Dedifferentiated amniotic fluid mesenchymal stem cell (primary cell): ENCODE measurements around the gene VPS18.
"Not testable (repeated sequence)": the region's sequence is repeated elsewhere in the genome, so short reads cannot be mapped to it uniquely, and the experiment has no call there.

Experiments
- DNase-seq: peaks from one replicate; pipeline ENCODE4 v3.0.0-alpha.2; 2016; ENCODE audit errors: extremely low spot score

VPS18 gene

DNA sequence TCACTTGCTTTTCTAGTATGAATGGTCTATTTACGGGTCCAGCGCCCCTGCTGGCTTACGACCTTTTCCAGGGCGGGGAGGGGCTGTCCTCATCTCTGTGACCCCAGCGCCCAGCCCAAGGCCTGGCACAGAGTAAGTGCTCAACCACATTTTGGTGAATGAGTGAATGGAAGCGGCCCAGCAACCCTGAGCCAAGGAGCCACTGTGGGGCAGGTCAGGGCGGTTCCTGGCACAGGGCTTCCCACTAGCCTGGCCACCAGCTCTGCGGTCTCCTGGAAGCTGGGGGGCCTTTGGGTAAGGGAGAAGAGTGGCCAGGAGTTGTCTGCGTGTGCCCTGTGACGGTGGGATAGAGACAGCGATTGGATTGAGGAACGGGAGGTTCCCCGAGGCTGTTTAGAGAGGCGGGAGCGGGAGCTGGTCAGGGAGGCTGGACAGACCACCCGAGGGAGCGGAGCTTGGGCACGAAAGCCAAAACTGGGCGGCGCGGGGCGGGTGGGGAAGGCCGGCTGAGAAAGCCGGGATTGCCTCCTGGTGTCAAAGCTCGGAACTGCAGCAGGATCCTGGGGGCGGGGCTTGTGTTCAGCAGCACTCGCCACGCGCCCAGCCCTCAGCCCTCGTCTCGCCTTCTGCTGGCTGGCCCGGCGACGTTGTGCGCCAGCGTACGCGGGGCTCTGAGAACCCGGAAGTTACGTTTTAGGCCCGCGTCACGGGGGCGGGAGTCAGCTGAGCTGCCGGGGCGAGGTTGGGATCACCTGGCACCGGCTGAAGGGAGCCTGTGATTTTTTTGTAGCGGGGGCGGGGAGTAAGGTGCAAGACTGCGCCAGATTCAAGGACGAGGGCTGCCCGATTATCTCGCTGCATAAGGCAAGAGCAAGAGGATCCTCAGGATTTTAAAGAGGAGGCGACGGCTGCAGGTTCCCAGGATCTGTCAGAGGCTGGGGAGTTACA lies at the start of gene VPS18:
TSS of gene VPS18 (plus strand) at position 718 of the 948 bp plus-strand sequence. CDS start 319 bp downstream, outside the sequence.
- peak; percentile 97 for DNase-seq

GRCh38 chr15:40844696-40845030 lies 49.6 kb upstream of the VPS18 start:
- no peak for DNase-seq

DNA sequence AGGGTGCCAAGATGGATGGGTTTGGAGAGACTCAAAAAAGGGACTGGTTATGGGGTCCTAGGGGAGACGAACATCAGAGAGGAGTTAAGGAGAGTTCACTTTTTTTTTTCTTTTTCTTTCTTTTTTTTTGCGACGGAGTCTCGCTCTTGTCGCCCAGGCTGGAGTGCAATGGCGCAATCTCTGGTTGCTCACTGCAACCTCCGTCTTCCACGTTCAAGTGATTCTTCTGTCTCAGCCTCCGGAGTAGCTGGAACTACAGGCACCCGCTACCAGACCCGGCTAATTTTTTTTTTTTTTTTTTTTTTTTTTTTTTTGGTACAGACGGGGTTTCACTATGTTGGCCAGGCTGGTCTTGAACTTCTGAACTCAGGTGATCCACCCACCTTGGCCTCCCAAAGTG lies 49.2 kb upstream of the VPS18 start:
- DNase-seq: no peak

- DNase-seq: no peak
Measured at GRCh38 chr15:40845511-40846284, 48.6 kb upstream of the VPS18 start.

GRCh38 chr15:40846841-40847222 lies 47.4 kb upstream of the VPS18 start:
- no peak for DNase-seq

DNA sequence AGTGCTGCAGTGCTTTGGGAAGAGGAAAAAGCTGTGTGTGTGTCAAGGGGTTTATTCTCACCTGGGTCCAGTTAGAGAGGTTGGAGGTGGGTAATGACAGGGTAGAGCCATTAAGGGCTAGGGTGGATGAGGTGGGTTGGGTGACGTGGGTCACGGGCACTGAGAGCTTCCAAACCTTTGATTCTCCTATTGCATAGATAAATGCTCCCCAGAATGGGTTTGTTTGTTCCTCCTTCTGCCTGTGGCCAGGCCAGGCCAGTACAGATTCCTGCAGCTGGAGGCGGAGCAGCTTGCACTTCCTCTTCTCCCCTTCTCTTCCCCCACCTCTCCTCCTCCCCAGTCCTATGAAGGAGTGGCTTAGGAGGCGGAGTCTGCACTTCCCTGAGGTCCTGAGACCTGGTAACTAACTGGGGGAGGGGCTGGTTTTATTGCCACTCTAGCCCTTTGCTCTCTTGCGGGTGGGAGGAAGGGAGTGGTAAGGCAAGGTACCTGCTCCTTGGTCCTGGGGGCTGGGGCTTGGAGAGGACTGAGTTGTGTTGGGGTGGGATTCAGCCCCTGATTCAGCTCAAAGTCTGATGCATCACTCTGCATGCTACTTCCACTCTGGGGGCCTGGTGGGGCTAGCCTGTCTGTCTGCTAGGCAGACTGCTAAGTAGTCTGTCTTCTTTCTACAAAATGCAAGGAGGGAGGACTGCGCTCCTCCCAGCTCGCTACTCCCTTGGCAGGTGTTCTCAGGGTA lies 46.9 kb upstream of the VPS18 start:
- DNase-seq: no peak

DNA sequence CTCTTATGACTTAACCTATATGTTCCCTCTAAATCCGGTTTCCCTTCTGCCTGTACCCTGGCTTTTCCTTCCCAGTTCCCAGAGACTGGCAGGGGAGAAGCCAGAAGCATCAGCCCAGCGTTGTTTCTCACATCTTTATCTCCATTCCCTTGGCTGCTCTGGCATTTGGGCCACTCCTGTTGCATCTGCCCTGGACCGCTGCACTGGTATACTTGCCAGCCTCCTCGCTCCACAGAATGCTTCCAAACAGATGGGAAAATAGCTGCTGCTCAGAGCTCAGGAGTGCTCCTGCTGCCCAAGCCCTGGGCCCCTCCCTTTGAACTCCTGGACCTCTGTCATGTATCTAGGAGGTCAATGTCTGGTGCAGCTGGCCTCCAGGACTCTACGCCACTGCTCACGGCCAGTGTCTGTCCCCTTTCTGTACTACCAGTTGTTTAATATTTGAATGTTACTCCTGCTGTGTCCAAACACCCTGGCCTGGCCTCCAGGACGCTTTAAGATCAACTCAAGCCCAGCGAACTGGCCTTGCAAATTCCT lies 43.6 kb upstream of the VPS18 start:
- no peak for DNase-seq

DNA sequence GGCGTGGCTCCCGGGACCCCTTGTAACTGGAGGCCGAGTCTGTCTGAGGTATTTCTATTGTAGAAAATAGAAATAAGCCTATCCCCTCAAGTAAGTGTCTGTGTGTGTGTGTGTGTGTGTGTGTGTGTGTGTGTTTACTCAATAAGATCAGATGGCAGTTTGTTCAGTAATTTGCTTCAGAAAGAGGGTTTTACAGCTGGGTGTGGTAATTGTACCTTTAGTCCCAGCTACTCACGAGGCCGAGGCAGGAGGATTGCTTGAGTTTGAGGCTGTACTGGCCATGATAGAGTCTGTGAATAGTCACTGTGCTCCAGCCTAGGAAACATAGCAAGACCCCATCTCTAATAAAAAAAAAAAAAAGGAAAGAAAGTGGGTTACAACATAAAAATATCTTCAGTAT lies 41.7 kb upstream of the VPS18 start:
- no peak for DNase-seq

DNA sequence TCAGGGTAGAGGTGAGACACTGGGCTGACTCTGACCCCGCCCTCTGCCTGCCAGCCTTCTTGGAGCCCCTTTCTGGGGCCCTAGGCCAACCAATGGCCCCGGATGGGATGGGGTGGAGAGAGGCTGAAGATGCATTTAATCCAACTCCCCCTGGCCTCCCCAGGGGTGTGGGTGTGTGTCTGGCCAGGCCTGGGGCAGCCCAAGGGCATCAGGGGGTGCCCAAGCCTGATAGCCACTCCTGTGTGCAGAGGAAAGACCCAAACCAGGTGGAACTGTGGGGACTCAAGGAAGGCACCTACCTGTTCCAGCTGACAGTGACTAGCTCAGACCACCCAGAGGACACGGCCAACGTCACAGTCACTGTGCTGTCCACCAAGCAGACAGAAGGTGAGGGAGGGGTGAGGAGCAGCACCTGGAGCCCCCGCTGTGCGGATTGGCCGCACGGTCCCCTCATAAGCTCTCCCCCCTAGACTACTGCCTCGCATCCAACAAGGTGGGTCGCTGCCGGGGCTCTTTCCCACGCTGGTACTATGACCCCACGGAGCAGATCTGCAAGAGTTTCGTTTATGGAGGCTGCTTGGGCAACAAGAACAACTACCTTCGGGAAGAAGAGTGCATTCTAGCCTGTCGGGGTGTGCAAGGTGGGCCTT lies 40.9 kb upstream of the VPS18 start:
- DNase-seq: no peak

DNA sequence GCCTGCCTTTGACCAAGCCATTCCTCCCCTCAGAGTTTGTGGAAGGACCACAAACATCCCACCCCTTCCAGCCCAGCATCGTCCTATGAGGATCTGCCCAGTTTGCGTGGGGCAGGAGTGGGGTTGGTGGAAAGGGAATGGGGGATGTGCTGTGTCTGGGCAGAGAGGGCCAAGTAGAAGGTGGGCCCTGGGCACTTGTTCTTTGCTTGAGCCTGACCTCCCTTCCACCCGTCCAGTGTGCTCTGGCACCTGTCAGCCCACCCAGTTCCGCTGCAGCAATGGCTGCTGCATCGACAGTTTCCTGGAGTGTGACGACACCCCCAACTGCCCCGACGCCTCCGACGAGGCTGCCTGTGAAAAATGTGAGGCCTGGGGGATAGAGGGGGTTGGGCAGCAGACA lies 40.1 kb upstream of the VPS18 start:
- no peak for DNase-seq

- DNase-seq: no peak
Measured at GRCh38 chr15:40855706-40856234, 38.5 kb upstream of the VPS18 start.

DNA sequence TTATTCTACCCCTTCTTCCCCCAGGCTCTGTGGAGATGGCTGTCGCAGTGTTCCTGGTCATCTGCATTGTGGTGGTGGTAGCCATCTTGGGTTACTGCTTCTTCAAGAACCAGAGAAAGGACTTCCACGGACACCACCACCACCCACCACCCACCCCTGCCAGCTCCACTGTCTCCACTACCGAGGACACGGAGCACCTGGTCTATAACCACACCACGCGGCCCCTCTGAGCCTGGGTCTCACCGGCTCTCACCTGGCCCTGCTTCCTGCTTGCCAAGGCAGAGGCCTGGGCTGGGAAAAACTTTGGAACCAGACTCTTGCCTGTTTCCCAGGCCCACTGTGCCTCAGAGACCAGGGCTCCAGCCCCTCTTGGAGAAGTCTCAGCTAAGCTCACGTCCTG lies 37.5 kb upstream of the VPS18 start:
- DNase-seq: no peak

DNA sequence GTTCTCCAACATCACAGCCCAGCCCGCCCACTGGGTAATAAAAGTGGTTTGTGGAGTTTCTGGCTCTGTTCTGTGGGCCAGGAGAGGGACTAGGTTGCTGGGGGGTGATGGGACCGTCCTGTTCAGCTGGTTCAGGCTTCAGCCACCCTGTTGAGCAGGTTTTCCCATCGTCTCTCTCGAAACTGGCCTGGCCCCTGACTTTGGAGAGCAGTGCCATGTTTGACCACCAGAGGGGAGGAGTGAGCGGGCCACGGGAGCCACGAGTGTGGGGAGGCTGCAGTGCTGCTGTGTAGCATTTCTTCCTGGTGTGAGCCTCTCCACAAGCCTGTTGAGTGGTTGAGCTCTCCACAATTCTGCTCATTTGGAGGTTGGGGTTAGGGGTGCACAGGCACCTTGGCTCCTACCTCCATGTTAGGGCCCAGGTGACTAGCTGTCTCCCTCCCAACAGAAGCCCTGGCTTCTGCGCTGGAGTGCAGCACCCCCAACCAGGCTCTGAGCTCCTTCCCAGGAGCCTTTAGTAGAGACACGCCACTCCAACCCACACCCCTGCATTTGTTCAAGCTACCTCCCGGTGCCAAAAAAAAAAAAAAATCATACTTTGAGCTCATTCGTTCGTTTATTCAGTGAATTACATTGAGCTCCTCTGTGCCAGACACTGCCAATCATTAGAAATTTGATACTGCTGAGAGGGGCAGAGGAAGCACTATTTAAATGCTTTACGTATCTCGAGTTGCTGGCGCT lies 36.5 kb upstream of the VPS18 start:
- peak; percentile 46 for DNase-seq

DNA sequence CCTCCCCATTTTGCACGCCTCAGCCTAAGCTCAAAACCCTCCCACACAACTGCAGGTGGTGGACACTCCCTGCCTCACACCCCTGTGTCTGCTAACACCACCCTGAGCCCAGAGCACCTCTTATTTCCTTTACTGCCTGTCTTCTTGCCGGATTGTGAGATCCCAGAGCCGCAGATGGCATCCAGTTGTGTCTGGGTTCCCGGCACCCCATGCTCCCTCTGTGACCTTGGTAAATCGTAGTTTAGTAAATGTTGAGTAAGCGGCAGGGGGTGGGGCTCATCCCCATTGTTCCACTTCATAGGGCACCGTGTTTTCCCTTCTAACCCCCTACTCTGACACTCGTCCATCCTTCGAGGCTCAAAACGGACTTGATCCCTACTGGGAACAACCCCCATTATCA lies 35.5 kb upstream of the VPS18 start:
- DNase-seq: no peak

- peak; percentile 27 for DNase-seq
Measured at GRCh38 chr15:40859206-40859851, 34.9 kb upstream of the VPS18 start.

DNA sequence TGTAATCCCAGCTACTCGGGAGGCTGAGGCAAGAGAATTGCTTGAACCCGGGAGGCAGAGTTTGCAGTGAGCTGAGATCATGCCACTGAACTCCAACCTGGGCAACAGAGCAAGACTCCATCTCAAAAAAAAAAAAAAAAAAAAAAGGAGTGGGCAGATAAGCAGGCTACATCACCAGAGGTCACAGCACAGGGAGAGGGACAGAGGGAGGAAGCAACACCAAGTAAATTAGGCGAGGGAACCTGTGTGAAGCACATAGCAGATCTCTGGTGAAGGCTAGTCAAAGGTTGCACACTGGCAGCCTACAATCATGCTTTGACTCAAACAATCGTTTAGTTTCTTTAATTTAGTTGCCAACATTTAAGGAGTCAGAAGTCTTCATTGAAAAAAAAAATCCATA lies 33.1 kb upstream of the VPS18 start:
- DNase-seq: not testable (repeated sequence)

DNA sequence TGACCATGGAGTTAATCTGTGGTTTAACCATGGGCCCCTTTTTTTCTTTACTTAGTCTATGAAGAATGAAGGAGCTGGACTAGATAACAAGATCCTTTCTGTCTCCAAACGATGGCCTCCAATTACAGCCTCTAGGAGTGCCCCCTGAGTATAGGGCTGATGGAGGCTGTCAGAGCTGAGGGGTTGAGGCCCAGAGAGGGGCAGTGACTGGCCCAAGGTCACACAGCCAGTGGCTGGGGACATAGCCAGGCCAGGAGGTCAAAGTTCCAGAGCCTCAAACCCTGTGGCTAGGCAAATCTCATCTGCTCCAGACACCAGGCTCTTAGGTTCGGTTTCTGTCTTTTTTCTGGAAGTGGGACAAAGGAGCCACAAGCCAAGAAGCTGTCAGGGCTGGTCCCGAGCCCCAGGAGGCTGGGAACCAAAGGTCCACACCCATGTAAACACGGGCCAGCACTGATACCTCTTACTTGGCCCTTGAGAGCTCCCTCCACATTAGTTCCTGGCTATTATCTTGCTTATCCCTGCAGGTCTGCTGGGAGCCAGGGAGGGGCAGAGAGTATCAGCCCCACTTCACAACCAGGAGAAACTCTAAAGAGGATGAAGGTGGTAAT lies 30.5 kb upstream of the VPS18 start:
- no peak for DNase-seq

GRCh38 chr15:40867199-40867598 lies 27.1 kb upstream of the VPS18 start:
- DNase-seq: no peak

GRCh38 chr15:40869686-40870085 lies 24.6 kb upstream of the VPS18 start:
- no peak for DNase-seq

DNA sequence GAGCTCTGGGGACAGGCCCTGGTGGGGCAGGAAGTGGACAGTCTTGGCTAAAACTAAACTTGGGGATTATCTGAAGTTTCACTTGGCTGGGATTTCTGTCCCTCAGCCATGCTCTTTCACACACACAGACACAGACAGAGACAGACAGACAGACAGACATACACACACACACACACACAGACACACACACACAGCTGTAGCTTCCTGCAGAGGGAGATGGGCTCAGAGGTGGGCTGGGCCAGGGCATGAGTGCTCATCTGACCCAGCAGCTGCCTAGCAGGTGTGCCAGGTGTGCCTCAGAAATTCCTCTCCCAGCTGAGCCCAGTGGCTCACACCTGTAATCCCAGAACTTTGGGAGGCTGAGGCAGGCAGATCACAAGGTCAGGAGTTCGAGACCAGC lies 23.5 kb upstream of the VPS18 start:
- no peak for DNase-seq
